CD8-positive, alpha-beta memory T cell (primary cell): ENCODE data around the gene GNAQ. TPM values are rescaled to one million over a fixed set of nuclear protein-coding genes. Genes with fewer than 3 reads are reported as not detected.

Experiments used
- CTCF ChIA-PET: fragments of 350-600 bp; sonication (Branson Sonifier 250); formaldehyde crosslinking; loops from one replicate; lab custom pipeline; 2021; ENCODE audit warnings: antibody characterized with exemption; lab: Charles Lee
- POLR2A ChIA-PET: fragments of 350-600 bp; sonication (Branson Sonifier 250); formaldehyde crosslinking; loops from one replicate; lab custom pipeline; 2021; ENCODE audit warnings: antibody characterized with exemption; lab: Charles Lee
- DNase-seq, 5 donors: peaks; one replicate each; pipeline versions ENCODE4 v3.0.0 to v3.0.0-alpha.2; 2020 to 2022; ENCODE audit warnings: mixed read lengths in 1 of 5
- H3K27ac ChIP-seq: one replicate; pipeline ENCODE4 v1.7.0; 2013; ENCODE audit warnings: low read depth, mild to moderate bottlenecking, low read length, moderate library complexity
- H3K27me3 ChIP-seq: 2 replicates; pipeline ENCODE4 v1.7.0; 2013; ENCODE audit warnings: low read length, mild to moderate bottlenecking; ENCODE audit not compliant: insufficient read depth, poor library complexity, severe bottlenecking
- H3K36me3 ChIP-seq: 2 replicates; pipeline ENCODE4 v1.7.0; 2013; ENCODE audit warnings: mild to moderate bottlenecking, low read length, moderate library complexity; ENCODE audit not compliant: insufficient read depth
- H3K4me1 ChIP-seq: 2 replicates; pipeline ENCODE4 v1.7.0; 2013; ENCODE audit warnings: mild to moderate bottlenecking, low read length, moderate library complexity; ENCODE audit not compliant: insufficient read depth
- H3K4me3 ChIP-seq: 2 replicates; pipeline ENCODE4 v1.7.0; 2013; ENCODE audit warnings: mild to moderate bottlenecking, low read length
- H3K9me3 ChIP-seq: 2 replicates; pipeline ENCODE4 v1.7.0; 2013; ENCODE audit warnings: mild to moderate bottlenecking, low read length
- H3K27ac Mint-ChIP-seq, 8 donors: one replicate each; pipeline ENCODE4 v1.8.0; 2020 to 2021; ENCODE audit warnings: mixed read lengths in 8 of 8, mild to moderate bottlenecking in 6 of 8, inconsistent platforms in 3 of 8, moderate library complexity in 3 of 8
- H3K27me3 Mint-ChIP-seq, 2 donors: one replicate each; pipeline ENCODE4 v1.8.0; 2020 to 2021; ENCODE audit warnings: mixed read lengths in 2 of 2, mild to moderate bottlenecking in 1 of 2, moderate library complexity in 1 of 2
- H3K36me3 Mint-ChIP-seq, 3 donors: one replicate each; pipeline ENCODE4 v1.8.0; 2020 to 2021; ENCODE audit warnings: mixed read lengths in 3 of 3, inconsistent platforms in 1 of 3, mild to moderate bottlenecking in 1 of 3
- H3K4me1 Mint-ChIP-seq, 3 donors: one replicate each; pipeline ENCODE4 v1.8.0; 2020 to 2021; ENCODE audit warnings: mixed read lengths in 3 of 3, inconsistent platforms in 1 of 3, mild to moderate bottlenecking in 1 of 3
- H3K4me3 Mint-ChIP-seq, 7 donors: one replicate each; pipeline ENCODE4 v1.8.0; 2020 to 2021; ENCODE audit warnings: mixed read lengths in 7 of 7, mild to moderate bottlenecking in 6 of 7, moderate library complexity in 4 of 7, inconsistent platforms in 2 of 7
- H3K9me3 Mint-ChIP-seq, 5 donors: one replicate each; pipeline ENCODE4 v1.8.0; 2020 to 2022; ENCODE audit warnings: mixed read lengths in 5 of 5, mild to moderate bottlenecking in 3 of 5, moderate library complexity in 2 of 5, inconsistent platforms in 1 of 5
- polyA plus RNA-seq: library from polyadenylated mRNA; unstranded; fragments of 300-500 nt; fragmentation: Illumina TruSeq; gene quantifications from one replicate; pipeline ENCODE4 v1.2.3, GENCODE V29; 2021
- total RNA-seq, 2 experiments: library from RNA; stranded (reverse); gene quantifications; one replicate each; pipeline ENCODE4 v1.2.3, GENCODE V29; 2021

GNAQ gene
- total and polyA plus RNA-seq, 3 experiments from 2014 or later = 7.5 to 19.8 (median 17.1) TPM

DNA sequence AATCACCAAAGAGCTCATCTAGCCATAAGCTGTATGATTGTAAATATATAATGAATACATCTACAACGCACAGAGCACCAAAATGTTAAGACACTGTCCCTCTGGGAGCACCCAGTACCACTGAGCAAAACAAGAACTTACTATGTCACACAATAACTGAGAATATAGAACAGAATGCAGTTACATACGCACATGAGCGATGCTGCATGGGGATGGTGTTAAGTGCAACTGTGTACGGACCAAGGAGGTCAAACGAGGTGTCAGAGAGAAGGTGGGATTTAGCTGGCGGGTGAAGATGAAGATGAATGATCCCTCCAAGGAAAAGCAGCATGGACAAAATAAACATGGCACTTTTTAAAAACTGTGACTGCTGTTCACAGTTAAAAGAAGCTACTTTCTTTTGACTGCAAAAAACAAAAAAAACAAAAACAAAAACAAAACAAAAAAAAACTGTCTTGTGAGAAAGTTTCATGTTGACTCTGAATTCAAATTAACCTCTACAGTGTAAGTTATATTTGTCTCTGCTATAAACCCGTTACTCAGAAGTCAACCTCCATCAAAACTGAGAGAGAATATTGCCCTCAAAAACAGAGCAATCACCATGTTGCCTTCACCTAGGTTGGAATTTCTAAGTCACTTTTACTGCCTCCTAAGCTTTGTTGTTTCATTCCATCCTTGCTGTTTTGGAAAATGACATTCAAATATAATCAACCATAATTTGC, 213.9 kb downstream of the GNAQ start:
- Mint-ChIP-seq H3K9me3 (no peaks in the 10 kb centered on the region), H3K4me1 (peaks cover 0 to 24% (median 15%) of the 10 kb centered on the region in 3 donors), H3K27me3 (no peaks in the 10 kb centered on the region), H3K36me3 (peaks cover 3 to 13% (median 11%) of the 10 kb centered on the region in 3 donors), H3K27ac (peak overlapping the region in 1 of 8 donors; percentile 3), H3K4me3 (no peak overlapping the region)
- Histone ChIP-seq H3K4me1 (no peaks in the 10 kb centered on the region), H3K9me3 (no peaks in the 10 kb centered on the region), H3K27me3 (no peaks in the 10 kb centered on the region), H3K36me3 (no peaks in the 10 kb centered on the region), H3K27ac (no peak overlapping the region), H3K4me3 (no peak overlapping the region)
- DNase-seq = no peak
- POLR2A ChIA-PET = no interaction called here
- CTCF ChIA-PET = no interaction called here

DNA sequence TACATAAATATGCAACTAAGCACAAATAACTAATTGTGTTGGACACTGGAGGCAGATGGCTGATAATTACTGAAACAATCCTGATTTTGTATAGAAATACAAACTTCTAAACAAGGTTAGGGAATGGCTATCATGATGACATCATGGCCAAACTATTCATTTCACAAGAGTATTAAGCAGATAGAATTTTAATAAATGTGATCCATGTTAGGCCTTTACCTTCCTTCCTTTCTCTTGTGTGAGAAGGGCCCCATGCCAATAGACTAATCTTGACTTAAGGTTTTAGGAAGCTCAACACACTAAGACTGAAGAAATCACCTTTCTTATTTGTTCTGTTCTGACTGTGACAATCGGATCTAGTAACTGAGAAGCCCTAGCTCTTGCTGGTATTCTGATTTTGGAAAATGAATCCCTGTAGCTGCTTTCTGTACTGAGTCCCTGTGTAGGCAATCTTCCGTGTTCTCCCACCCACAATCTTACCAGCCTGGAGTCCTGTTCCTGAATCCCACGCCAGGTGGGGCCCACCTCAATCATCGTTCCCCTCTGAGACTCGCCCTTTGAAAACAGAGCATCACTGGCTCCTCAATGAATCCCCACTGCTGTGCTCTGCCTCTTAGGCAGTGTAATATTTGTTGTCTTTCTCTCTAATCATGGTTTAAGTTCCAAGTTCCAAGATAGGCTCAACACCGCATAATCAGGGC, 214.8 kb downstream of the GNAQ start:
- H3K4me1 Mint-ChIP-seq = peaks cover 0 to 15% (median 15%) of the 10 kb centered on the region in 3 donors
- H3K27ac ChIP-seq = no peak overlapping the region
- H3K9me3 Mint-ChIP-seq = no peaks in the 10 kb centered on the region
- POLR2A ChIA-PET = no interaction called here
- H3K27ac Mint-ChIP-seq = peak overlapping the region in 2 of 8 donors; percentile 31 to 62
- H3K36me3 Mint-ChIP-seq = peaks cover 3 to 19% (median 13%) of the 10 kb centered on the region in 3 donors
- no peaks in the 10 kb centered on the region for H3K36me3 ChIP-seq
- CTCF ChIA-PET = interaction anchor here (1.0 kb wide), 1 partner anchor 15 kb away, joined by 3 read pairs; no protein-coding TSS in a partner anchor
- DNase-seq = no peak
- H3K4me3 Mint-ChIP-seq = no peak overlapping the region
- H3K27me3 Mint-ChIP-seq = no peaks in the 10 kb centered on the region
- no peak overlapping the region for H3K4me3 ChIP-seq
- H3K4me1 ChIP-seq = no peaks in the 10 kb centered on the region
- no peaks in the 10 kb centered on the region for H3K9me3 ChIP-seq
- H3K27me3 ChIP-seq = no peaks in the 10 kb centered on the region

DNA sequence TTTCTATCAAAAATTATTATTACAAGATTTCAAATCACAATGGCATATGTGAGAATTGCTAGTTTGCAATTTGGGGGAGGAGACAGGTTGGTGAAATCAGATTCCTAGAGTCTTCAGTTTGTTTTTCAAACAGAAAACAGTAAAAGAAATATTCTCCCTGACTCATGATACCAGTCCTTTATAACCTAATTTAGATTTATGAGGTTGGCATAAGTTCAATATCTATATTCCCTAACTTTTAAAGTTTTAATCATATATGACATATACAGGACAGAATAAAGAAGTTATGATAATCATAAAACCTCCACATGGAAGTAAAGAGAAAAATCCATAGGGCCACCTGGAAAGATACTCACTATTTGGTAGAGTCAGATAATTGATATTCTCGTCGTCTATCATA, 216.4 kb downstream of the GNAQ start:
- ChIA-PET POLR2A (no interaction called here), CTCF (no interaction called here)
- Mint-ChIP-seq H3K27ac (no peak overlapping the region), H3K4me1 (peaks cover 0 to 9% (median 6%) of the 10 kb centered on the region in 3 donors), H3K36me3 (peaks cover 3 to 24% (median 22%) of the 10 kb centered on the region in 3 donors), H3K4me3 (no peak overlapping the region), H3K9me3 (no peaks in the 10 kb centered on the region), H3K27me3 (no peaks in the 10 kb centered on the region)
- H3K4me1 ChIP-seq = no peaks in the 10 kb centered on the region
- peaks cover 3% of the 10 kb centered on the region for H3K36me3 ChIP-seq
- no peaks in the 10 kb centered on the region for H3K9me3 ChIP-seq
- no peak for DNase-seq
- H3K4me3 ChIP-seq = no peak overlapping the region
- no peaks in the 10 kb centered on the region for H3K27me3 ChIP-seq
- no peak overlapping the region for H3K27ac ChIP-seq

DNA sequence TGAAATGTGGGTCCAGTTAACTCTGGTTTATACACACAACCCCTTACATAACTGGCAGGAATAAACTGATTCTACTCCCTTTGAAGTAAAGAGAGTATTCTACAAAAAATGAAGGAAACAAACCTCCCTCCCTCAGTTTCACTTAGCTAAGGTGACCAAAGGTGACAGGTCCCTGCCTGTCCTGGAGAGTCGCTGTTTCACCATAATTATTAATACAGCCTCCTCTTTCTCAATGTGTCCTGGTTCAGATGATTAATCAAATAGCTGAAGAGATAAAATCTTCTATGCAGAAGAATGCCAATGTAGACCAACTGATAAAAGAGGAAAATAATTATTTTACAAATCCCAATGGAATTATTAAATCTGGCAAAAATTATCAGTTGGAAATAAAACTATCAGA, 219.8 kb downstream of the GNAQ start:
- no peaks in the 10 kb centered on the region for H3K9me3 Mint-ChIP-seq
- H3K9me3 ChIP-seq = no peaks in the 10 kb centered on the region
- H3K36me3 Mint-ChIP-seq = peaks cover 3 to 28% (median 22%) of the 10 kb centered on the region in 3 donors
- H3K4me1 Mint-ChIP-seq = peaks cover 20 to 33% (median 21%) of the 10 kb centered on the region in 3 donors
- no peak overlapping the region for H3K4me3 ChIP-seq
- H3K27ac Mint-ChIP-seq = no peak overlapping the region
- DNase-seq = no peak
- peaks cover 13% of the 10 kb centered on the region for H3K4me1 ChIP-seq
- CTCF ChIA-PET = no interaction called here
- H3K27ac ChIP-seq = no peak overlapping the region
- no peak overlapping the region for H3K4me3 Mint-ChIP-seq
- H3K36me3 ChIP-seq = peaks cover 3% of the 10 kb centered on the region
- no peaks in the 10 kb centered on the region for H3K27me3 Mint-ChIP-seq
- no peaks in the 10 kb centered on the region for H3K27me3 ChIP-seq
- POLR2A ChIA-PET = no interaction called here

DNA sequence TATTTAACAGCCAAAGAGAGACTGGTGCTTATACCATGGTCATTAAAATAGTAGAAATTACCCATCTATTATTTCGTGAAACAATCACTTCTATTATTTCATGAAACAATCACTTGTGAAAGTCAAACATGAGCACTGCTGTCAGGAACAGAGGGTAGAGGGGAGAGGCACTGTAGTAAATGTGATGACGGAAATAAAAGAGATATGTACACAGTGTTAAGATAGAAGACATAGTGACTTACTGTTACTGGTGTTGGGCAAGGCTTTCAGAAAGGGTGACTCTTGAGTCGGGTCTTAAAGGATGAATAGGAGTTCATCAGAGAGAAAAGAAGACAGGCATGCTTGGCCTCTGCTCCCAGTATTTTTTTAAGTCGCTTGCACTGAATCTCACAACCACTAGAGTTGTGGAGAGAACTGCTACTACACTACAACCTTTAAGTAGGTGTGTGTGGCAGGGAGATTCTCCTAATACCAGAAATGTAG, 220.9 kb downstream of the GNAQ start:
- Histone ChIP-seq H3K4me3 (no peak overlapping the region), H3K27me3 (no peaks in the 10 kb centered on the region), H3K4me1 (peaks cover 13% of the 10 kb centered on the region), H3K9me3 (no peaks in the 10 kb centered on the region), H3K27ac (no peak overlapping the region), H3K36me3 (peaks cover 3% of the 10 kb centered on the region)
- Mint-ChIP-seq H3K4me1 (peaks cover 20 to 41% (median 23%) of the 10 kb centered on the region in 3 donors), H3K36me3 (peaks cover 3 to 27% (median 26%) of the 10 kb centered on the region in 3 donors), H3K9me3 (no peaks in the 10 kb centered on the region), H3K27me3 (no peaks in the 10 kb centered on the region), H3K4me3 (no peak overlapping the region), H3K27ac (no peak overlapping the region)
- ChIA-PET POLR2A (no interaction called here), CTCF (no interaction called here)
- DNase-seq = no peak

DNA sequence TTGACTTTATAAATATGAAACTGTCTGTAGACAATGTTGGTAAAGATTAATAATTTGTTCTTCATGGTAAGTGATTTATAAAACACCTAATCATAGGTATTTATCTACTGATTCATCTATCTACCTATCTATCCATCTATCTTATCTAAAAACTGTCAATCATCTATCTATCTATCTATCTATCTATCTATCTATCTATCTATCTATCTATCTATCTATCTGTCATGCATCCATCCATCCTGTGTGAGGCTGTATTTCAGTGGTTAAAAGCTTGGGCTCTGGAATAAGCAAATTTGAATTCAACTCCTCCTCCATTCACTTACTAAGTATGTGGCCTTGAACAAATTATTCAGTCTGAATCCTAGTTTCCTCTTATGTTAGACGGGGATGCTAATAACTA, 221.6 kb downstream of the GNAQ start:
- Mint-ChIP-seq H3K36me3 (peaks cover 3 to 26% (median 22%) of the 10 kb centered on the region in 3 donors), H3K27me3 (no peaks in the 10 kb centered on the region), H3K27ac (no peak overlapping the region), H3K9me3 (no peaks in the 10 kb centered on the region), H3K4me1 (peaks cover 20 to 41% (median 23%) of the 10 kb centered on the region in 3 donors), H3K4me3 (no peak overlapping the region)
- Histone ChIP-seq H3K27me3 (no peaks in the 10 kb centered on the region), H3K4me1 (peaks cover 13% of the 10 kb centered on the region), H3K36me3 (peaks cover 3% of the 10 kb centered on the region), H3K4me3 (no peak overlapping the region), H3K9me3 (no peaks in the 10 kb centered on the region), H3K27ac (no peak overlapping the region)
- CTCF ChIA-PET = no interaction called here
- no peak for DNase-seq
- POLR2A ChIA-PET = no interaction called here

DNA sequence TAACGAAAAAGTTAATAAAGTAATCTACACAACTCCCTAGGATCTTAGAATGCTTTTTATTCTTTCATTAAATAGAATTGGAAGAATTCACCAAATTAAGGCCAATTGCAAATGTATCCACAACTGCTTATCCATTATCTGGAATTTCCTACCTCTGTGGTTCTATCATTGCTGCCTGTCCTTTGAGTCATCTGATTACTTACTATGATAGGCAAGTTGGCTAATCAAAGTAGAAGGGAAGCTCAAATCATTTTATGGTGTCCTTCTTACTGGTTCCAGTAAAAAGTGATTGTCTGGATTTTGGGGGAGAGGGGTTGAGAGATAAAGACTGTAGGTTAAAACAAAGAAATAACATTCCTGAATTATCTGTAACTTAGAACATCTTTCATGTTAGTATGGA, 222.1 kb downstream of the GNAQ start:
- H3K36me3 ChIP-seq = peaks cover 3% of the 10 kb centered on the region
- peaks cover 13% of the 10 kb centered on the region for H3K4me1 ChIP-seq
- no peak for DNase-seq
- H3K9me3 ChIP-seq = no peaks in the 10 kb centered on the region
- H3K27ac Mint-ChIP-seq = no peak overlapping the region
- ChIA-PET CTCF (interaction anchor here (2.1 kb wide), 1 partner anchor 10 kb away, joined by 5 read pairs; no protein-coding TSS in a partner anchor), POLR2A (no interaction called here)
- H3K4me3 Mint-ChIP-seq = no peak overlapping the region
- no peaks in the 10 kb centered on the region for H3K27me3 ChIP-seq
- peaks cover 3 to 28% (median 21%) of the 10 kb centered on the region in 3 donors for H3K36me3 Mint-ChIP-seq
- no peak overlapping the region for H3K27ac ChIP-seq
- H3K27me3 Mint-ChIP-seq = no peaks in the 10 kb centered on the region
- peaks cover 20 to 46% (median 23%) of the 10 kb centered on the region in 3 donors for H3K4me1 Mint-ChIP-seq
- no peak overlapping the region for H3K4me3 ChIP-seq
- H3K9me3 Mint-ChIP-seq = no peaks in the 10 kb centered on the region

DNA sequence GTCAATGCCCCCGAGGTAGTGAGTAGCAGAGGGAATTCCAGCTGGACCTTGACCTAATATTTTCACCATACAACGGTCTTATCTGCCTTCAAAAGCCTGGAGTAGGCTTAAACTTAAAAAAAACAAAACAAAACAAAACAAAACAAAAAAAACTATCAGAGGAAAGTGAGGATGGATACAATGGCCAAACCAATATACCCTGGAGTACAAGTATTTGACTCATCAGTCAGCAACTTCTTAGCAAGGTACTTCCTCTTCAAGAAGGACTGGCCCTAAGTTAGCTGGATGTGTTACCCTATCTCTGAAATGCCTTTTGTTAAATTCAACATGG, 222.9 kb downstream of the GNAQ start:
- H3K27me3 Mint-ChIP-seq = no peaks in the 10 kb centered on the region
- peak overlapping the region in 3 of 8 donors; percentile 30 to 59 (median 45) for H3K27ac Mint-ChIP-seq
- Histone ChIP-seq H3K9me3 (no peaks in the 10 kb centered on the region), H3K4me1 (peaks cover 13% of the 10 kb centered on the region), H3K36me3 (peaks cover 3% of the 10 kb centered on the region), H3K27ac (no peak overlapping the region), H3K4me3 (no peak overlapping the region), H3K27me3 (no peaks in the 10 kb centered on the region)
- DNase-seq = no peak
- peak overlapping the region in 1 of 7 donors; percentile 19 for H3K4me3 Mint-ChIP-seq
- H3K9me3 Mint-ChIP-seq = no peaks in the 10 kb centered on the region
- POLR2A ChIA-PET = no interaction called here
- peaks cover 0 to 24% (median 15%) of the 10 kb centered on the region in 3 donors for H3K36me3 Mint-ChIP-seq
- H3K4me1 Mint-ChIP-seq = peaks cover 20 to 47% (median 23%) of the 10 kb centered on the region in 3 donors
- CTCF ChIA-PET = interaction anchor here (2.1 kb wide), 1 partner anchor 10 kb away, joined by 5 read pairs; no protein-coding TSS in a partner anchor
